NK-92 (cell line): ENCODE data around the gene RTP5.
"Not testable (repeated sequence)": the region's sequence is repeated elsewhere in the genome, so short reads cannot be mapped to it uniquely, and the experiment has no call there.

Experiments
- DNase-seq: peaks from one replicate; lab custom pipeline; 2025; ENCODE audit not compliant: unreplicated experiment; lab: John Stamatoyannopoulos, UW

The RTP5 gene

DNA sequence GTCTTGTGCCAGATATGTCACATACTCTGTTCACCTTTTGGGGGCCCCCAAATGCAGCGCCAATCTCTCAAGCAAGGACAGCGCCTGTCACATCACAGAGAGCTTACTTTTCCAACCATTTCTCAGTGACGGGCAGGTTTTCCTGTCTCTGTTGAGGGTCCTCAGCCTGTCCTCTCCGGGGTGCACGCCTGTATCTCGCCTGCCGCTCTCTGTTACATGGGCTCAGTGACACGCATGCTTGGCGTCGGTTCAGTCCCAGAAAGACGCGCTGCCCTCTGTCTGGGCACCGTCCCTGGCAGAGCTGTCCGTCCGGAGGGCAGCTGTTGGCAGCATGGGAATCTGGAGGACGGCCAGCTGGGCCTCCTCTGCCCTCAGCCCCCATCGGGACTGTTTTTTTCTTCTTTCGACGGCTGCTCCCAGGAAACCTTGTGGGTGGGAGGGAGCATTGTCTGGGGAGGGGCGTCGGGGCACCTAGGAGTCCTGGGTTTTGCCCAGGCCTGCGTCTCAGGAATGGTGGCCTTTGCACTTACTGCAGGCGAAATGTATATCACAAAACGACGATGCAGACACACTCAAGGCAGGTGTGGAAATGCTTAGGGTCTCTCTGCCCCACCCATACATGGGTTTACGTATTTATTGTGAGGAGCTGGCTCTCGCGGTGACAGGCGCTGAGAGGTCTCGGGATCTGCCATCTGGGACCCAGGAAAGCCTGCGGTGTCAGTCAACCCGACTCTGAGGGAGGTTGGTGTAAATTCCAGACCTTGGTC lies 30.9 kb downstream of the RTP5 start:
- DNase-seq = no peak

GRCh38 chr2:241901018-241901380 lies 31.5 kb downstream of the RTP5 start:
- DNase-seq = no peak

GRCh38 chr2:241901500-241902351 lies 32.2 kb downstream of the RTP5 start:
- no peak for DNase-seq

- no peak for DNase-seq
Measured at GRCh38 chr2:241902357-241902991, 32.9 kb downstream of the RTP5 start.

- no peak for DNase-seq
Measured at GRCh38 chr2:241903121-241904010, 33.8 kb downstream of the RTP5 start.

DNA sequence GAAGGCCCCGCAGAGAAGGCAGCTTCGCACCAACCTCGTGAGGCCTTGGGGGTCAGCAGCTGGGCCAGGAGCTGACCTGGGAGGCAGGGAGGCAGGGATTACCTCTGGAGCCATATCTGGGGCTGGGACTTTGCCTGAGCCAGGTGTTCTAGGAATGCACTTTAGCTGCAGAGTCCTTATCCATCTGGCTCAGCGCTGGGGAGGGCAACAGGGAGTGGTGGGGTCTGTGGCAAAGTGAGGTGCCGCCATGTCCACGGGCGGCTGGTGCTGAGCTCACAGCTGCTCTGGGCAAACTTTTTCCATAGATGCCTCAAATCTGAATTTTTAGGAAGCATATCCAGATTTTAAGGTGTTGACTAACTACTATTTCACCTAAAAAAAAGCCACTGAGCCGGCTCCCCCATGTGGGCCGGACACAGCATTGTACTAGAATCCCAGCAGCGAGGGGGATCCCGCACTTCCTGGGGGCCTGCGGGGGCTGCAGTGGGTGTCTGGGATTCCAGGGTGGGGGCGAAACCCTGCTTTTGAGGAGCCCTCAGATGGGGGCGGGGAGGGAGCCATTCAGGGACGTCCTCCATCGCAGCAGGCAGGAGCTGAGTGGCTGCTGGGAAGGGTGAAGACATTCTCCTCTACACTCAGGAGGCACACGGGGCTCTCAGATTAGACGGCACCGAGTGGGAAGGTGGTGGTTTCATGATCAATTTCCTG lies 34.6 kb downstream of the RTP5 start:
- no peak for DNase-seq

DNA sequence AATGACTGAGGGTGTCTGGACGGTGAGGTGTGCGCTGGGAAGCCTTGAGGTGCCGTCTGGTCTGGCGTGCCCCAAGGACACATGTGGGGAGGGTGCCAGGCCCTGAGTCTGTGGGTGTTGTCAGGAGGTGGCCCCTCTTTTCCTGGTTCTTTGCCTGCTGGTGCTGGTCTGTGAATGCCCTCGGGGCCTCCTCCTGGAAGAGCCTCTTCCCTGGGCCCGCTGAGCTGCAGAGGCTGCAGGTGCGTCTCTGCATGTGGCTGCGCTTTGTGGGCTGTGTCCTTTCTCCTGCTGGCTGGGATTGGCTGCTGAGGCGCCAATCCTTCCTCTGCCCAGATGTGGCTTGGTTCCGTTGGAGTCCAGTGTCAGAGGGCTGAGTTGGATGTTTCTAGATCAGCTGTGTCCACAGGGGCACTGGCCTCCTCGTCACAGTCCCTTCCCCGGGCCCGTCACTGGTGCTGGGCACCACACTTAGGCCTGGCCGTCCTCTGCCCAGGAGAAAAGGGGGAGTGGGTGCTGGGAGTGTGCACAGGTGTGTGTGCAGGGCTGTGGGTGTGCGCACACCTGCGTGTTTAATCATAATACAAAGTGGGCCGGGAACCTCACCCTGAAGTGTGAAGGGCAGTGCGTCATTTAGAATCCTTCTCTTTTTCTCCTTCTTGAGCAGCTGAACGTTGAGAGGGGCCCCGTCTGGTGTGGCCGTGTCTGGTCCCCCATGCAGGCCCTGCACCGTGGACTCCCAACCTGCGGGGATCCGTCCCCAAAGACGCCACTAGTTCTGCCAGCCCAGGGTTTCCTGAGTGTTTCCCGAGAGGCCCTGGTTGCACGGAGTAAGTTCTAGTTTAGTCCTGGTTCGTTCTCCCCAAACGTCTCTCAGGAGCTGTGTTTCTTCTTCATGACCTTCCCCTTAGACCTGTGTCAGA lies 35.5 kb downstream of the RTP5 start:
- no peak for DNase-seq

DNA sequence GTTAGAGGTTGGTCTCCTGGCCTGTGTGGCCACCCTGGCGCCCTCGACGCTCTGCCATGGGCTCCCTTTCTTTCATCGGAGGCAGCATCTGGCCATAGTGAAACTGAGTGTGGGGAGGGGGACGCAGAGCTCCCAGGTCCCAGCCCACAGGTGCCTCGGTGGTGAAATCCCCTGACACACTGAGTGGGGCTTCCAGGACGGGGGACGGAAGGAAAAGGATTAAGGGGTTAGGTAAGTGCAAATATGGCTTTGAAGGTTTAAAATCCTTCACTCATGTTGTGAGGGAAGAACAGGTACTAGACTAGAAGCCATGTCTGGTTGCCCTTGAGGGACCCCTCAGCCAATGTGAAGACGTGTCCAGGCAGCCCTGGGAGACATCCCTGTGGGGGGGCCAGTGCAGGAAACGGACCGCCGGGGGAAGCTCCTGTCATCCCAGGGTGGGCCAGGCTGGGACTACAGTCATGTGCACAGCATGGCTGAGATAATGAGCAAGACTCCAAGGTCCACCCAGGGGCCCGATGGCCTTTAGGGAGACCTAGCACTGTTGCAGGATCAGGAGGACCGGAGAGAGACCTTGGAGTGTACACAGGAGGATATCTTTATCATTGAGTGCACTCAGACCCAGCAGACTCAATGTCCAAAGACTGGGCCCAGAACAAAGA lies 36.3 kb downstream of the RTP5 start:
- no peak for DNase-seq

- DNase-seq = not testable (repeated sequence)
Measured at GRCh38 chr2:241906378-241906770, 36.8 kb downstream of the RTP5 start.

DNA sequence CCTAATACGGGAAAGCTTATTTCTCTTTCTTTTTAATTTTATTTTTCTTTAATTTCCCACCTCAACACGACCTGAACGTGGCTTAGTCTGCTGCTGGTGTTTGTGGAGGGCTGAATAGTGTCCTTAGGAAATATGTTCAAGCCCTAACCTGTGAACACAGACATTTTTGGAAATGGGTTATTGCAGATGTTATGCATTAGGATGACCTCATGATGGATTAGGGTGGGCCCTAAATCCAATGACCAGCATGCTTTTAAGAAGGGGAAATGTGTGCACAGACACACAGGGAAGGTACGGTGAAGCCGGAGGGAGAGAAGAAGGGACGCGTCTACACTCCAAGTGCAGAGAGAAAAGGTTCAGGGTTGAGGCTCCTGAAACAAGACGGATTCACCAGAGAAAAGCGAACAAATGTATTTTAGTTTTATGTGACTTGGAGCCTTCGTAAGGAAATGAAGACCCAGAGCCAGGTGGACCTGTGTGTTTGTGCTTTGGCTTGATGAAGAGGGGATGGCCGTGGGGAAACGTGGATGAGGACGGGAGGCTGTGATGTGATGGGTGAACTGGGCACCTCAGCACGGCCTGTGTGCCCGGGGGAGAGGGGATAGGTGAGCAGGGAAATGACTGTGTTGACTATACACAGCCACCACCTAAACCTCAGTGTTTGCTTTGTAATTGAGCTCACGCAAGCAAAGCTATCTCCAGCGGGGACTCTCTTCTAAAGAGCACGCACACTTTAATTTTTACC lies 37.5 kb downstream of the RTP5 start:
- DNase-seq = no peak

DNA sequence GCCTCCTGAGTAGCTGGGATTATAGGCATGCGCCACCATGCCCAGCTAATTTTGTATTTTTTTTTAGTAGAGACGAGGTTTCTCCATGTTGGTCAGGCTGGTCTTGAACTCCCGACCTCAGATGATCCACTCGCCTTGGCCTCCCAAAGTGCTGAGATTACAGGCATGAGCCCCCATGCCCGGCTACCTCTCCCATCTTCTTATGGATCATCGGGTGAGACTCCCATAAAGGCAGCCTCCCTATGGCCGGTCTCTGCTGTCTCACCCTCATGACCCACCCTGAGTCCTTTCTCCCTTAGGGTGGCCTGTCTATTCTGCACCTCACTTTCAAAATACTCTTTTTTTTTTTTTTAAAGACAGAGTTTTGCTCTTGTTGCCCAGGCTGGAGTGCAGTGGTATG lies 38.3 kb downstream of the RTP5 start:
- DNase-seq = not testable (repeated sequence)

- no peak for DNase-seq
Measured at GRCh38 chr2:241908686-241909420, 39.3 kb downstream of the RTP5 start.

DNA sequence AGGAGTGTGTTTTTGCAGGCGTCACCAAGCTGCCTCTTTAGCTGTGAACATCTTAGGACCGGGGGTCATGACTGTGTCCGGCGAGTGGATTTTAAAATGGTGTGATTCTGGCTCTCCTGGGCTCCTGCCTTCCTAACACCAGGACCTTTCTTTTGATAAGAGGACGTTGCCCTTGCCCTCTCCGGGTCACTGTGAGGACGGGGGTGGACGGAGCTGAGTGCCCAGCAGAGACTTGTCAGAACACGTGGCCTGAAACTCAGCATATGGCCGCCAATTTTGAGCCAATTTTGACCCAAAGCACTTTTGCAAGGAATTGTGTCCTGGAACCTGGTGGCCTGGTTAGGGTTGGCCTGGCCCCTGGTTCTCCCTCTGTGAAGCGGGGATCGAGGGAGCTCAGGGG lies 40.2 kb downstream of the RTP5 start:
- no peak for DNase-seq

- no peak for DNase-seq
Measured at GRCh38 chr2:241910604-241911520, 41.3 kb downstream of the RTP5 start.

GRCh38 chr2:241911551-241911950 lies 42.0 kb downstream of the RTP5 start:
- DNase-seq = no peak

DNA sequence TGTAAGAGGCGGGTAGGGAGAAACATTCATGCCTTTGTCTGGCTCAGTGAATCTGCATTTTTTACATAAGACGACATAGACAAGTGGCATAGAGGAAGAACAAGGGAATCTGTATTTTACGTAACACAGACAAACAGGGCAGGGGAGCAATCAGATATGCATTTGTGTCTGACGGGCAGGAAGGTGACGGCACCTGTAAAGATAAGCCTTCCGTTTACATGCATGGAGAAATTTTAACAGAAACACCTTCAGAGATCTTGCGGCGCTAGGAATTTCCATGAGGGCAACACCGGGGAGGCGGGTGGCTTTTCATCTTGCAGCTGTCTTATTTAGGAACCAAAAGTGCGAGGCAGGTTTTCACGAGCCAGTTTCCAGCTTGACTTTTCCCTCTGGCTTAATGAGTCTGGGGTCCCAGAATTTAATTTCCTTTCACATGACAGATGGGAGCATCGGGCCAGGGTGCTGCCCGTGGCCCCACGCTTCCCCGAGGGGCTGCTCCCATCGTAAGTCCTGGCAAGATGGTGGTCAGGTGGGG lies 42.6 kb downstream of the RTP5 start:
- no peak for DNase-seq
